Inflammatory macrophage treated with lipopolysaccharide for 1 hour (primary cell): ENCODE measurements around the gene HSD17B12.
"Not testable (repeated sequence)": the region's sequence is repeated elsewhere in the genome, so short reads cannot be mapped to it uniquely, and the experiment has no call there.

Experiments
- DNase-seq, 2 donors: peaks; one replicate each; pipeline ENCODE4 v3.0.0-alpha.2; 2020 to 2022

Gene HSD17B12

GRCh38 chr11:43748095-43748494 lies 67.6 kb downstream of the HSD17B12 start:
- DNase-seq = no peak

GRCh38 chr11:43751726-43752125 lies 71.2 kb downstream of the HSD17B12 start:
- DNase-seq = peak; percentile 24 to 54

- DNase-seq = no peak
Observed at GRCh38 chr11:43756575-43756974, 76.0 kb downstream of the HSD17B12 start.

- peak; percentile 46 to 53 for DNase-seq
Observed at GRCh38 chr11:43758927-43759326, 78.4 kb downstream of the HSD17B12 start.

GRCh38 chr11:43760902-43761301 lies 80.4 kb downstream of the HSD17B12 start:
- DNase-seq = no peak

- no peak for DNase-seq
Observed at GRCh38 chr11:43765194-43765593, 84.7 kb downstream of the HSD17B12 start.

GRCh38 chr11:43768654-43769053 lies 88.1 kb downstream of the HSD17B12 start:
- DNase-seq = not testable (repeated sequence)

- no peak for DNase-seq
Observed at GRCh38 chr11:43770173-43770572, 89.6 kb downstream of the HSD17B12 start.

GRCh38 chr11:43772733-43773132 lies 92.2 kb downstream of the HSD17B12 start:
- DNase-seq = no peak

- no peak for DNase-seq
Observed at GRCh38 chr11:43774786-43775185, 94.2 kb downstream of the HSD17B12 start.

GRCh38 chr11:43779306-43779705 lies 98.8 kb downstream of the HSD17B12 start:
- no peak for DNase-seq

GRCh38 chr11:43784301-43784700 lies 103.8 kb downstream of the HSD17B12 start:
- no peak for DNase-seq

GRCh38 chr11:43784866-43785265 lies 104.3 kb downstream of the HSD17B12 start:
- DNase-seq = no peak

- DNase-seq = no peak
Observed at GRCh38 chr11:43785318-43785717, 104.8 kb downstream of the HSD17B12 start.

- no peak for DNase-seq
Observed at GRCh38 chr11:43786016-43786415, 105.5 kb downstream of the HSD17B12 start.

- DNase-seq = no peak
Observed at GRCh38 chr11:43787824-43788223, 107.3 kb downstream of the HSD17B12 start.

- peak; percentile 27 to 29 for DNase-seq
Observed at GRCh38 chr11:43788421-43788820, 107.9 kb downstream of the HSD17B12 start.

- no peak for DNase-seq
Observed at GRCh38 chr11:43789700-43790443, 109.3 kb downstream of the HSD17B12 start.

GRCh38 chr11:43790444-43790794 lies 109.9 kb downstream of the HSD17B12 start:
- no peak for DNase-seq

- DNase-seq = no peak
Observed at GRCh38 chr11:43797337-43797736, 116.8 kb downstream of the HSD17B12 start.

GRCh38 chr11:43797866-43798265 lies 117.3 kb downstream of the HSD17B12 start:
- DNase-seq = no peak

- DNase-seq = no peak
Observed at GRCh38 chr11:43802509-43802908, 122.0 kb downstream of the HSD17B12 start.

GRCh38 chr11:43803766-43804165 lies 123.2 kb downstream of the HSD17B12 start:
- DNase-seq = no peak

- DNase-seq = no peak
Observed at GRCh38 chr11:43806976-43807375, 126.4 kb downstream of the HSD17B12 start.

- no peak for DNase-seq
Observed at GRCh38 chr11:43810929-43811596, 130.5 kb downstream of the HSD17B12 start.
